Measurements from ENCODE around the gene NOM1. TPM values are rescaled to one million over a fixed set of nuclear protein-coding genes. Genes with fewer than 3 reads are reported as not detected.

The NOM1 gene
- total RNA-seq, 4 donors from 2014 or later, result 12.9 to 18.0 (median 14.3) TPM

- no peak for ATAC-seq
- H3K36me3 ChIP-seq, result no peaks in the 10 kb centered on the region
- H3K4me3 ChIP-seq, result no peak overlapping the region
- no peak overlapping the region for H3K27ac ChIP-seq
- H3K27me3 ChIP-seq, result peaks cover 8 to 11% (median 10%) of the 10 kb centered on the region in 3 donors
- in situ Hi-C loops (cut with MboI; ENCODE audit: low sequenced_read_pairs in 4 of 4), result no loop called here
- peaks cover 0 to 6% of the 10 kb centered on the region in 2 donors for H3K4me1 ChIP-seq
- TF ChIP-seq POLR2A (IDR thresholded peaks at IDR 0.05) (no peak), CTCF (IDR thresholded peaks at IDR 0.05 in 4 of 5, conservative IDR thresholded peaks at IDR 0.05 in 1 of 5) (no peak)
- intact Hi-C loops (cut with DNase I; ENCODE audit: low total_unique reads), result no loop called here
- DNase-seq, result no peak
- H3K9me3 ChIP-seq, result no peaks in the 10 kb centered on the region
Observed at GRCh38 chr7:156988343-156989185, 39.1 kb downstream of the NOM1 start.

- in situ Hi-C loops (cut with MboI; ENCODE audit: low sequenced_read_pairs in 4 of 4) (no loop called here), intact Hi-C loops (cut with DNase I; ENCODE audit: low total_unique reads) (loop anchor here (5.0 kb wide), 1 partner anchor 52 kb away; no protein-coding TSS in a partner anchor)
- Histone ChIP-seq H3K27me3 (peaks cover 8 to 16% (median 10%) of the 10 kb centered on the region in 3 donors), H3K36me3 (no peaks in the 10 kb centered on the region), H3K27ac (no peak overlapping the region), H3K4me1 (peaks cover 0 to 3% of the 10 kb centered on the region in 2 donors), H3K4me3 (no peak overlapping the region), H3K9me3 (no peaks in the 10 kb centered on the region)
- TF ChIP-seq POLR2A (IDR thresholded peaks at IDR 0.05), result no peak
- no peak for TF ChIP-seq CTCF (IDR thresholded peaks at IDR 0.05 in 4 of 5, conservative IDR thresholded peaks at IDR 0.05 in 1 of 5)
- DNase-seq (no peak), ATAC-seq (no peak)
Observed at GRCh38 chr7:156989766-156990535, 40.4 kb downstream of the NOM1 start.

- Histone ChIP-seq H3K4me1 (no peaks in the 10 kb centered on the region), H3K9me3 (no peaks in the 10 kb centered on the region), H3K4me3 (no peak overlapping the region), H3K36me3 (no peaks in the 10 kb centered on the region), H3K27me3 (peaks cover 15 to 37% (median 35%) of the 10 kb centered on the region in 3 donors), H3K27ac (no peak overlapping the region)
- DNase-seq (no peak), ATAC-seq (no peak)
- intact Hi-C loops (cut with DNase I; ENCODE audit: low total_unique reads), result loop anchor here (5.0 kb wide), 1 partner anchor 49 kb away; no protein-coding TSS in a partner anchor
- no peak for TF ChIP-seq CTCF (IDR thresholded peaks at IDR 0.05 in 4 of 5, conservative IDR thresholded peaks at IDR 0.05 in 1 of 5)
- TF ChIP-seq POLR2A (IDR thresholded peaks at IDR 0.05), result no peak
- in situ Hi-C loops (cut with MboI; ENCODE audit: low sequenced_read_pairs in 4 of 4), result no loop called here
Observed at GRCh38 chr7:156993021-156993924, 43.8 kb downstream of the NOM1 start.

- ATAC-seq, result no peak
- no peak overlapping the region for H3K4me3 ChIP-seq
- in situ Hi-C loops (cut with MboI; ENCODE audit: low sequenced_read_pairs in 4 of 4) (no loop called here), intact Hi-C loops (cut with DNase I; ENCODE audit: low total_unique reads) (loop anchor here (5.0 kb wide), 1 partner anchor 48 kb away; no protein-coding TSS in a partner anchor)
- H3K4me1 ChIP-seq, result no peaks in the 10 kb centered on the region
- H3K9me3 ChIP-seq, result no peaks in the 10 kb centered on the region
- peaks cover 21 to 43% (median 41%) of the 10 kb centered on the region in 3 donors for H3K27me3 ChIP-seq
- no peaks in the 10 kb centered on the region for H3K36me3 ChIP-seq
- no peak for TF ChIP-seq POLR2A (IDR thresholded peaks at IDR 0.05)
- TF ChIP-seq CTCF (IDR thresholded peaks at IDR 0.05 in 4 of 5, conservative IDR thresholded peaks at IDR 0.05 in 1 of 5), result no peak
- DNase-seq, result no peak
- no peak overlapping the region for H3K27ac ChIP-seq
Observed at GRCh38 chr7:156993925-156994235, 44.4 kb downstream of the NOM1 start.

Measured in gastrocnemius medialis (tissue), 4 donors.